Measurements from ENCODE around the gene PKIG.

DNA sequence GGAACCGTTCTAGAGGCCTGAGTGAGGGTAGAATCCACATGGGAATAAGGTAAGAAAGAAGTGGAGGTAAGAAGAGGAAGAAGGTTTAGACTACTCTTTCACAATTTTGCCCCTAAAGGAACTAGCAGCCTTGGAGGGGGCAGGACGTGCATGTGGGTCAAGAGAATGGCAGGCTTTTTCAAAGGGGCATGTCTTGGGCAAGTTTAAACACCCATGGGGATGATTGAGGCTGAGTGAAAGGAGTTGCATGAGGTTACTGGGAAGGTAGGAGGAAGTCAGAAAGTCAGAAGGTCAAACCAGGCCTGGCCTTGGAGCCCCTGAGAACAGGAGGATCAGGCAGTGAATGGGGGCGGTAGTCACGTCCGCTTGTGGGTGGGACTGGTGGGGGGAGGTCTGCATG lies 58.9 kb downstream of the PKIG start:
- TF ChIP-seq, protein P1, sequence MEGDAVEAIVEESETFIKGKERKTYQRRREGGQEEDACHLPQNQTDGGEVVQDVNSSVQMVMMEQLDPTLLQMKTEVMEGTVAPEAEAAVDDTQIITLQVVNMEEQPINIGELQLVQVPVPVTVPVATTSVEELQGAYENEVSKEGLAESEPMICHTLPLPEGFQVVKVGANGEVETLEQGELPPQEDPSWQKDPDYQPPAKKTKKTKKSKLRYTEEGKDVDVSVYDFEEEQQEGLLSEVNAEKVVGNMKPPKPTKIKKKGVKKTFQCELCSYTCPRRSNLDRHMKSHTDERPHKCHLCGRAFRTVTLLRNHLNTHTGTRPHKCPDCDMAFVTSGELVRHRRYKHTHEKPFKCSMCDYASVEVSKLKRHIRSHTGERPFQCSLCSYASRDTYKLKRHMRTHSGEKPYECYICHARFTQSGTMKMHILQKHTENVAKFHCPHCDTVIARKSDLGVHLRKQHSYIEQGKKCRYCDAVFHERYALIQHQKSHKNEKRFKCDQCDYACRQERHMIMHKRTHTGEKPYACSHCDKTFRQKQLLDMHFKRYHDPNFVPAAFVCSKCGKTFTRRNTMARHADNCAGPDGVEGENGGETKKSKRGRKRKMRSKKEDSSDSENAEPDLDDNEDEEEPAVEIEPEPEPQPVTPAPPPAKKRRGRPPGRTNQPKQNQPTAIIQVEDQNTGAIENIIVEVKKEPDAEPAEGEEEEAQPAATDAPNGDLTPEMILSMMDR (conservative IDR thresholded peaks at IDR 0.05) = no peak
- TF ChIP-seq EZH2 (IDR thresholded peaks at IDR 0.05; ENCODE audit: low read depth) = no peak
